ENCODE results near the gene PSME3.
A peak's percentile ranks its signal among the peaks of the same experiment; 100 is the strongest.

The PSME3 gene

DNA sequence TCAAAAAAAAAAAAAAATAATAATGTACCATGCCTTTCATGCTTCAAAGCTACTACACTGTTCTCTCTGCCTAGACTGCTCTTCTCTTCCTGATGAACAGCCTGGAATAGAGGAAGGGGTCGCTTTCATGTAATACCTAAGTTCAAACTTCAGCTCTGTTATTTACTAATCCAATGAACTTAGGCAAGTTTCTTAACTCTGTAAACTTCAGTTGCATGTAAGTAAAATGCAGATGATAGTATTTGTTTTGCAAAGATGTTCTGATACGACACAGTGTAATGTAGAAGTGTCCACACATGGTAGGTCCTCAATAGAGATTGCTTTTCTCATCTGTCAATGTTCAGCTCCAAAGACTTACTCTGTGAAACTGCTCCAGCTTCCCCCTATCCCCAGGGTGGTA is 41.2 kb upstream of the PSME3 start:
- TF ChIP-seq, protein P1, sequence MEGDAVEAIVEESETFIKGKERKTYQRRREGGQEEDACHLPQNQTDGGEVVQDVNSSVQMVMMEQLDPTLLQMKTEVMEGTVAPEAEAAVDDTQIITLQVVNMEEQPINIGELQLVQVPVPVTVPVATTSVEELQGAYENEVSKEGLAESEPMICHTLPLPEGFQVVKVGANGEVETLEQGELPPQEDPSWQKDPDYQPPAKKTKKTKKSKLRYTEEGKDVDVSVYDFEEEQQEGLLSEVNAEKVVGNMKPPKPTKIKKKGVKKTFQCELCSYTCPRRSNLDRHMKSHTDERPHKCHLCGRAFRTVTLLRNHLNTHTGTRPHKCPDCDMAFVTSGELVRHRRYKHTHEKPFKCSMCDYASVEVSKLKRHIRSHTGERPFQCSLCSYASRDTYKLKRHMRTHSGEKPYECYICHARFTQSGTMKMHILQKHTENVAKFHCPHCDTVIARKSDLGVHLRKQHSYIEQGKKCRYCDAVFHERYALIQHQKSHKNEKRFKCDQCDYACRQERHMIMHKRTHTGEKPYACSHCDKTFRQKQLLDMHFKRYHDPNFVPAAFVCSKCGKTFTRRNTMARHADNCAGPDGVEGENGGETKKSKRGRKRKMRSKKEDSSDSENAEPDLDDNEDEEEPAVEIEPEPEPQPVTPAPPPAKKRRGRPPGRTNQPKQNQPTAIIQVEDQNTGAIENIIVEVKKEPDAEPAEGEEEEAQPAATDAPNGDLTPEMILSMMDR (IDR thresholded peaks at IDR 0.05) = no peak
- no peak for DNase-seq
- H3K4me3 ChIP-seq = no peak overlapping the region
- peaks cover 0 to 3% (median 2%) of the 10 kb centered on the region in 4 donors for H3K4me1 ChIP-seq
- intact Hi-C loops (cut with DNase I; ENCODE audit: low total_unique reads) = no loop called here
- H3K27ac ChIP-seq = no peak overlapping the region
- H3K36me3 ChIP-seq = peaks cover 0 to 21% (median 4%) of the 10 kb centered on the region in 3 donors
- peaks cover 0 to 30% of the 10 kb centered on the region in 2 donors for H3K27me3 ChIP-seq
- no peaks in the 10 kb centered on the region for H3K9me3 ChIP-seq

GRCh38 chr17:42792545-42792944 is 40.7 kb upstream of the PSME3 start:
- intact Hi-C loops (cut with DNase I; ENCODE audit: low total_unique reads) = no loop called here
- peaks cover 0 to 9% (median 8%) of the 10 kb centered on the region in 4 donors for H3K4me1 ChIP-seq
- DNase-seq = peak in 1 of 2 donors; percentile 5

GRCh38 chr17:42795061-42795460 is 38.1 kb upstream of the PSME3 start:
- TF ChIP-seq, protein P1 (IDR thresholded peaks at IDR 0.05) = no peak
- no peaks in the 10 kb centered on the region for H3K9me3 ChIP-seq
- H3K4me1 ChIP-seq = peaks cover 0 to 22% (median 19%) of the 10 kb centered on the region in 4 donors
- peaks cover 0 to 21% (median 4%) of the 10 kb centered on the region in 3 donors for H3K36me3 ChIP-seq
- DNase-seq = peak in 1 of 2 donors; percentile 51
- intact Hi-C loops (cut with DNase I; ENCODE audit: low total_unique reads) = no loop called here
- no peak overlapping the region for H3K4me3 ChIP-seq
- no peak overlapping the region for H3K27ac ChIP-seq
- no peaks in the 10 kb centered on the region for H3K27me3 ChIP-seq

More at GRCh38 chr17:42792545-42792944, 40.7 kb upstream of the PSME3 start:
- H3K27me3 ChIP-seq = peaks cover 0 to 24% of the 10 kb centered on the region in 2 donors
- peaks cover 0 to 21% (median 4%) of the 10 kb centered on the region in 3 donors for H3K36me3 ChIP-seq
- H3K9me3 ChIP-seq = no peaks in the 10 kb centered on the region
- no peak overlapping the region for H3K27ac ChIP-seq
- no peak overlapping the region for H3K4me3 ChIP-seq
- TF ChIP-seq, protein P1 (IDR thresholded peaks at IDR 0.05) = no peak

DNA sequence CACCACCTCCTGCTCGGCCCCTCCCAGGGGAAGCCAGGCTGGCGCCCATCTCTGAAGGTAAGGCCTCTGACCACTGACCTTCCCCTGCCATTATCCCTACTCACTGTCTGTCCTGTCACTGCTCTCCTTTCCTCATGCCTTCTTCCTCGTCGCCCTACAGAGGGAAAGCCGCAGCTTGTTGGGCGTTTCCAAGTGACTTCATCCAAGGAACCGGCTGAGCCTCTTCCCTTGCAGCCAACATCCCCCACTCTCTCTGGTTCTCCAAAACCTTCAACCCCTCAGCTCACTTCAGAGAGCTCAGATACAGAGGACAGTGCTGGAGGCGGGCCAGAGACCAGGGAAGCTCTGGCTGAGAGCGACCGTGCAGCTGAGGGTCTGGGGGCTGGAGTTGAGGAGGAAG is 37.7 kb upstream of the PSME3 start:
- TF ChIP-seq, protein P1 (IDR thresholded peaks at IDR 0.05) = no peak
- DNase-seq = no peak
- peaks cover 0 to 21% (median 4%) of the 10 kb centered on the region in 3 donors for H3K36me3 ChIP-seq
- H3K27ac ChIP-seq = no peak overlapping the region
- no peaks in the 10 kb centered on the region for H3K27me3 ChIP-seq
- H3K4me3 ChIP-seq = no peak overlapping the region
- intact Hi-C loops (cut with DNase I; ENCODE audit: low total_unique reads) = no loop called here
- H3K9me3 ChIP-seq = no peaks in the 10 kb centered on the region
- H3K4me1 ChIP-seq = peaks cover 0 to 22% (median 19%) of the 10 kb centered on the region in 4 donors

DNA sequence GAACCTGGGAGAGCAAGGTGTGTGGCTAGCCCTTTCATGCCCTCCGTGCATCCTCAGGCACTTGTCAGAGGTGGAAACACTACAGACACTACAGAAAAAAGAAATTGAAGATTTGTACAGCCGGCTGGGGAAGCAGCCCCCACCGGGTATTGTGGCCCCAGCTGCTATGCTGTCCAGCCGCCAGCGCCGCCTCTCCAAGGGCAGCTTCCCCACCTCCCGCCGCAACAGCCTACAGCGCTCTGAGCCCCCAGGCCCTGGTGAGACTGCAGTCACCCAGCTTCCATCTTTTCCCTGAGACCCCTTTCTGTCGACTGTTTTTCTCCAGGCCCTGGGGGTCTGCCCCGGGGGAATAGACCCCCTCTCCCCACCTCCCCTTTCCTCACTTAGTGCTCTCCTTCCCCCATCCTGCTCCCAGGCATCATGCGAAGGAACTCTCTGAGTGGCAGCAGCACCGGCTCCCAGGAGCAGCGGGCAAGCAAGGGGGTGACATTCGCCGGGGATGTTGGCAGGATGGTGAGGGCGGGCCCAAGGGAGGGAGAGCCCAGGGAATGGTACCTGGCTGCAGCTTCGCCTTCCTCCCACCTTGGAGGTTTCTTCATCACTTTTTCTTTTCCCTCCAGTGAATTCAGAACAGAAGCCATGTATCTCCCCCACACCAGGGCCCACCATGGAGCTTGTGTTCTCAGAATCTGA is 37.0 kb upstream of the PSME3 start:
- Histone ChIP-seq H3K27ac (no peak overlapping the region), H3K36me3 (peaks cover 0 to 21% (median 4%) of the 10 kb centered on the region in 3 donors), H3K9me3 (no peaks in the 10 kb centered on the region), H3K27me3 (no peaks in the 10 kb centered on the region), H3K4me3 (no peak overlapping the region), H3K4me1 (peaks cover 0 to 22% (median 19%) of the 10 kb centered on the region in 4 donors)
- DNase-seq = no peak
- intact Hi-C loops (cut with DNase I; ENCODE audit: low total_unique reads) = no loop called here
- TF ChIP-seq, protein P1 (IDR thresholded peaks at IDR 0.05) = no peak

All from tibial artery (tissue), 4 donors.